ENCODE measurements around the gene ZFP37. TPM values are rescaled to one million over a fixed set of nuclear protein-coding genes. Genes with fewer than 3 reads are reported as not detected.
"Not testable (repeated sequence)": the region's sequence is repeated elsewhere in the genome, so short reads cannot be mapped to it uniquely, and the experiment has no call there.

ZFP37 gene
- total and polyA plus RNA-seq, 7 experiments from 2014 or later, result 0.41 to 4.9 (median 1.7) TPM

DNA sequence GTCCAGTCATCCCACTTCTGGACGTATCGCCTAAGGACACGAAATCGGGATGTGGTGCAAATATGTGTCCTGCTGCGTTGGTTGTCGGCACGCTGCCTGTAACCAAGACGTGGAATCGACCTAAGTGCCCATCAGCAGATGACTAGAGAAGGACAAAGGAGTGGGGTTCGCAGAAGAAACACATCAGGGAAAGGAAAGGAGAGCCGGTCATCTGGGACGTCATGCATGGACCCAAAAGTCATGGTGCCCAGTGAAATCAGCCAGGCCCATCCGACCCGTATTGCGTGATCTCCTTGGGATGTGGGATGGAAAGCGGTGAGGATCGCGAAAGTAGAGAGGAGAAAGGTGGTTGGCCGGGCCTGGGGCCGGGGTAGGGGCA, 6.4 kb upstream of the ZFP37 start:
- H3K9me3 Mint-ChIP-seq, result peaks cover 0 to 16% (median 7%) of the 10 kb centered on the region in 11 donors
- Histone ChIP-seq H3K9me3 (ENCODE audit: control insufficient read depth in 2 of 3, low read length in 3 of 3) (peaks cover 0 to 28% (median 12%) of the 10 kb centered on the region in 3 experiments), H3K27me3 (ENCODE audit: control insufficient read depth in 2 of 2, insufficient read depth in 2 of 2, low read length in 2 of 2) (peaks cover 0 to 12% of the 10 kb centered on the region in 2 donors)
- ATAC-seq; intact Hi-C loops (cut with micrococcal nuclease); H3K36me3 Mint-ChIP-seq; CTCF ChIA-PET; H3K27ac ChIP-seq (ENCODE audit: low read depth, low read length); H3K4me3 ChIP-seq (ENCODE audit: low read length); H3K4me3 Mint-ChIP-seq; POLR2A ChIA-PET; H3K36me3 ChIP-seq (ENCODE audit: control insufficient read depth in 2 of 3, insufficient read depth in 3 of 3, low read length in 3 of 3); H3K4me1 Mint-ChIP-seq; H3K4me1 ChIP-seq (ENCODE audit: control insufficient read depth in 2 of 2, insufficient read depth in 2 of 2, low read length in 2 of 2); H3K27ac Mint-ChIP-seq: not testable (repeated sequence)
- peak in 2 of 9 donors; percentile 8 to 16 for DNase-seq
- H3K27me3 Mint-ChIP-seq, result peaks cover 0 to 18% (median 13%) of the 10 kb centered on the region in 5 donors

DNA sequence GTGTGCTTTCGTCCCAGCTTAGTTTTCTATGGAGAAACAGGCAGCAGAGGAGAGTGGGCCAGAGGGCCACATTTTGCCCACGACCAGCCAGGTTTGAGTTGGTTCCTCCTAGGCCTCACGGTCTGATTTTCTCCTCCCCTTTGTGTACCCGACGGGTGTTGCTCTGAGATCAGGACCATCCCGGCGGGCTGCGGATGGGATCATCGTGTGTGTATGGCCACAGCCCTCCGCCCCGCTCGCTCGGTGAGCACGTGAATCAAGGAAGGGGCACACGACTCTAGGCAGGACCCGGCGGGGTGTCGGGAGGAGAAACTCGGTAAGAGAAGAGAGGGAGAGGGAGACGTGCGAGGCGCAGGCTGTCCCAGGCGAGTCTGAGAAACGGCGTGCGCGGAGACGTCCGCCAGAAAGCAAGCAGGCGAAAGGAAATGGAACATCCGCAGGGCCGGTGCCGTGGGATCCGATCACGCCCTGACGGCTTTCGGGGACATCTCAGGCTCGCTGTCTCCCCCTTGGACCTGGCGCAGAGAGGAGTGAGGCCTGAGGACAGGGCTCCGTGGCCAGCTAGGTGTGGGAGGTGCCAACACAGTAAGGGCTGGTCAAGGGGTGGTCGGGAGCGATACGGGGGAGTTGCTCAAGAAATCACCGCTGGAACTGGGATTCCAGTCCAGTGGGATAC, 5.9 kb upstream of the ZFP37 start:
- peaks cover 0 to 31% (median 12%) of the 10 kb centered on the region in 3 experiments for H3K9me3 ChIP-seq (ENCODE audit: control insufficient read depth in 2 of 3, low read length in 3 of 3)
- ATAC-seq; H3K27ac ChIP-seq (ENCODE audit: low read depth, low read length); H3K36me3 Mint-ChIP-seq; H3K36me3 ChIP-seq (ENCODE audit: control insufficient read depth in 2 of 3, insufficient read depth in 3 of 3, low read length in 3 of 3); H3K4me1 Mint-ChIP-seq; CTCF ChIA-PET; H3K4me1 ChIP-seq (ENCODE audit: control insufficient read depth in 2 of 2, insufficient read depth in 2 of 2, low read length in 2 of 2); H3K4me3 Mint-ChIP-seq; H3K4me3 ChIP-seq (ENCODE audit: low read length); H3K27ac Mint-ChIP-seq; DNase-seq; POLR2A ChIA-PET; intact Hi-C loops (cut with micrococcal nuclease): not testable (repeated sequence)
- H3K27me3 Mint-ChIP-seq, result peaks cover 0 to 20% (median 13%) of the 10 kb centered on the region in 5 donors
- H3K9me3 Mint-ChIP-seq, result peaks cover 0 to 19% (median 7%) of the 10 kb centered on the region in 11 donors
- H3K27me3 ChIP-seq (ENCODE audit: control insufficient read depth in 2 of 2, insufficient read depth in 2 of 2, low read length in 2 of 2), result peaks cover 0 to 12% of the 10 kb centered on the region in 2 donors

GRCh38 chr9:113061072-113061850, 4.7 kb upstream of the ZFP37 start:
- H3K4me1 Mint-ChIP-seq; H3K4me1 ChIP-seq (ENCODE audit: control insufficient read depth in 2 of 2, insufficient read depth in 2 of 2, low read length in 2 of 2); H3K4me3 Mint-ChIP-seq; CTCF ChIA-PET; H3K27ac Mint-ChIP-seq; H3K4me3 ChIP-seq (ENCODE audit: low read length); H3K36me3 Mint-ChIP-seq; ATAC-seq; H3K27ac ChIP-seq (ENCODE audit: low read depth, low read length); POLR2A ChIA-PET; H3K36me3 ChIP-seq (ENCODE audit: control insufficient read depth in 2 of 3, insufficient read depth in 3 of 3, low read length in 3 of 3); intact Hi-C loops (cut with micrococcal nuclease): not testable (repeated sequence)
- DNase-seq, result peak in 3 of 9 donors; percentile 3 to 25 (median 21)
- Mint-ChIP-seq H3K9me3 (peaks cover 0 to 19% (median 7%) of the 10 kb centered on the region in 11 donors), H3K27me3 (peaks cover 0 to 20% (median 13%) of the 10 kb centered on the region in 5 donors)
- peaks cover 0 to 12% of the 10 kb centered on the region in 2 donors for H3K27me3 ChIP-seq (ENCODE audit: control insufficient read depth in 2 of 2, insufficient read depth in 2 of 2, low read length in 2 of 2)
- peaks cover 0 to 34% (median 12%) of the 10 kb centered on the region in 3 experiments for H3K9me3 ChIP-seq (ENCODE audit: control insufficient read depth in 2 of 3, low read length in 3 of 3)

GRCh38 chr9:113059581-113060284, 3.2 kb upstream of the ZFP37 start:
- H3K36me3 Mint-ChIP-seq; POLR2A ChIA-PET; H3K4me1 Mint-ChIP-seq; intact Hi-C loops (cut with micrococcal nuclease); ATAC-seq; H3K36me3 ChIP-seq (ENCODE audit: control insufficient read depth in 2 of 3, insufficient read depth in 3 of 3, low read length in 3 of 3); H3K4me3 ChIP-seq (ENCODE audit: low read length); H3K27ac ChIP-seq (ENCODE audit: low read depth, low read length); H3K4me1 ChIP-seq (ENCODE audit: control insufficient read depth in 2 of 2, insufficient read depth in 2 of 2, low read length in 2 of 2): not testable (repeated sequence)
- H3K9me3 ChIP-seq (ENCODE audit: control insufficient read depth in 2 of 3, low read length in 3 of 3), result peaks cover 0 to 50% (median 19%) of the 10 kb centered on the region in 3 experiments
- peaks cover 0 to 12% of the 10 kb centered on the region in 2 donors for H3K27me3 ChIP-seq (ENCODE audit: control insufficient read depth in 2 of 2, insufficient read depth in 2 of 2, low read length in 2 of 2)
- peak in 3 of 9 donors; percentile 16 to 25 (median 17) for DNase-seq
- H3K27ac Mint-ChIP-seq, result peak overlapping the region in 1 of 9 donors; percentile 58
- H3K9me3 Mint-ChIP-seq, result peaks cover 0 to 19% (median 7%) of the 10 kb centered on the region in 11 donors
- peaks cover 0 to 20% (median 13%) of the 10 kb centered on the region in 5 donors for H3K27me3 Mint-ChIP-seq
- H3K4me3 Mint-ChIP-seq, result peak overlapping the region in 5 of 10 donors; percentile 16 to 70 (median 58)
- CTCF ChIA-PET, result interaction anchor here (0.7 kb wide), 1 partner anchor 35 kb away, joined by 4 read pairs; no protein-coding TSS in a partner anchor

DNA sequence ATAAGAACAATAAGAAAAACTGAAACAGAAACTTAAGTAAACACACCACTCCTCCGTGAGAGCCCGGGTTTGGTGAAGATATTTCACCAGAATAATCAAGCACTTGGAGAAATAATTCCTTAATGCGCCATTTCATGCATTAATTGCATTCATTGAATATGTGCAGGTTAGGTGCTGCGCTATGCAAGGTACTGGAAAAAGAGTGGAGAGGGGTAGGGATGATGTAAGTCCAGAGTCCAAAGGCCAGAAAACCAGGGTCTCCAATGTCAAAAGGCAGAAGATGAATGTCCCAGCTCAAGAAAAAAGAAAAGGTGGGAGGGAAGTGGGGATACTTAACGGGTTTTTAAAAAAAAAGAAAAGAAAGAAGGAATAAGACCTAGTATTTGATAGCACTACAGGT, 669 bp upstream of the ZFP37 start:
- H3K4me3 Mint-ChIP-seq, result no peak overlapping the region
- ChIA-PET POLR2A (no interaction called here), CTCF (no interaction called here)
- peaks cover 0 to 20% (median 13%) of the 10 kb centered on the region in 5 donors for H3K27me3 Mint-ChIP-seq
- Histone ChIP-seq H3K36me3 (ENCODE audit: control insufficient read depth in 2 of 3, insufficient read depth in 3 of 3, low read length in 3 of 3) (no peaks in the 10 kb centered on the region), H3K27me3 (ENCODE audit: control insufficient read depth in 2 of 2, insufficient read depth in 2 of 2, low read length in 2 of 2) (peaks cover 0 to 12% of the 10 kb centered on the region in 2 donors), H3K9me3 (ENCODE audit: control insufficient read depth in 2 of 3, low read length in 3 of 3) (peaks cover 0 to 59% (median 24%) of the 10 kb centered on the region in 3 experiments), H3K4me1 (ENCODE audit: control insufficient read depth in 2 of 2, insufficient read depth in 2 of 2, low read length in 2 of 2) (no peaks in the 10 kb centered on the region), H3K4me3 (ENCODE audit: low read length) (peak overlapping the region; percentile 98), H3K27ac (ENCODE audit: low read depth, low read length) (no peak overlapping the region)
- DNase-seq (no peak), ATAC-seq (no peak)
- intact Hi-C loops (cut with micrococcal nuclease), result no loop called here
- no peak overlapping the region for H3K27ac Mint-ChIP-seq
- H3K9me3 Mint-ChIP-seq, result peaks cover 0 to 19% (median 7%) of the 10 kb centered on the region in 11 donors
- peaks cover 0 to 6% (median 0%) of the 10 kb centered on the region in 7 donors for H3K4me1 Mint-ChIP-seq
- H3K36me3 Mint-ChIP-seq, result peaks cover 0 to 9% (median 4%) of the 10 kb centered on the region in 5 donors

DNA sequence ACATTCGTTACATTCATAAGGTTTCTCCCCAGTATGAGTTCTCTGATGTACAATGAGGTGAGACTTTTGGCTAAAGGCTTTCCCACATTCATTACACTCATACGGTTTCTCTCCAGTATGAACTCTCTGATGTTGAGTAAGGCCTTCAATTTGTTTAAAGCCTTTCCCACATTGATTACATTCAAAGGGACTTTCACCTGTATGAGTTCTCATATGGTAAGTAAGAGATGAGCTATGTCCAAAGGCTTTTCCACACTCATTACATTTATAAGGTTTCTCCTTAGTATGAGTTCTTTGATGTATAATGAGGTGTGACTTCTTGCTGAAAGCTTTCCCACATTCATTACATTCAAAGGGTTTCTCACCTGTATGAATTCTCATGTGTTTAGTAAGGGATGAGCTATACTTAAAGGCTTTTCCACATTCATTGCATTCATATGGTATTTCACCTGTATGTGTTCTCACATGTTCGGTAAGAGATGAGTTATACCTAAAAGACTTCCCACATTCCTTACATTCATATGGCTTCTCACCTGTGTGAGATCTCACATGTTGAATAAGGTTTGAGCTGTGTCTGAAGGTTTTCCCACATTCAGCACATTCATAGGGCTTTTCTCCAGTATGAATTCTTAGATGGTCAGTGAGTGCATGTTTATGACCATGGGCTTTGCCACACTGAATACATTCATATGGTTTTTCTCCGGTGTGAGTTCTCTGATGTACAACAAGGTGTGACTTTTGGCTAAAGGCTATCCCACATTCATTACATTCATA, 13.5 kb downstream of the ZFP37 start:
- Histone ChIP-seq H3K27me3 (ENCODE audit: control insufficient read depth in 2 of 2, insufficient read depth in 2 of 2, low read length in 2 of 2) (no peaks in the 10 kb centered on the region), H3K4me1 (ENCODE audit: control insufficient read depth in 2 of 2, insufficient read depth in 2 of 2, low read length in 2 of 2) (no peaks in the 10 kb centered on the region), H3K27ac (ENCODE audit: low read depth, low read length) (no peak overlapping the region), H3K9me3 (ENCODE audit: control insufficient read depth in 2 of 3, low read length in 3 of 3) (peaks cover 19 to 92% (median 51%) of the 10 kb centered on the region in 3 experiments), H3K4me3 (ENCODE audit: low read length) (no peak overlapping the region), H3K36me3 (ENCODE audit: control insufficient read depth in 2 of 3, insufficient read depth in 3 of 3, low read length in 3 of 3) (peaks cover 3 to 37% (median 7%) of the 10 kb centered on the region in 3 experiments)
- no peak overlapping the region for H3K27ac Mint-ChIP-seq
- DNase-seq (no peak), ATAC-seq (no peak)
- intact Hi-C loops (cut with micrococcal nuclease), result no loop called here
- H3K36me3 Mint-ChIP-seq, result peaks cover 4 to 62% (median 42%) of the 10 kb centered on the region in 5 donors
- ChIA-PET CTCF (no interaction called here), POLR2A (no interaction called here)
- peaks cover 0 to 4% (median 0%) of the 10 kb centered on the region in 5 donors for H3K27me3 Mint-ChIP-seq
- no peaks in the 10 kb centered on the region for H3K4me1 Mint-ChIP-seq
- H3K9me3 Mint-ChIP-seq, result peaks cover under 1 to 90% (median 49%) of the 10 kb centered on the region in 11 donors
- H3K4me3 Mint-ChIP-seq, result no peak overlapping the region
